Activated CD4-positive, alpha-beta T cell treated with anti-CD3 and anti-CD28 coated beads for 1 hour (primary cell): Measurements from ENCODE around the gene SZT2.
"Not testable (repeated sequence)": the region's sequence is repeated elsewhere in the genome, so short reads cannot be mapped to it uniquely, and the experiment has no call there.

ENCODE experiments used
- DNase-seq: peaks from one replicate; pipeline ENCODE4 v3.0.0-alpha.2; 2020

The SZT2 gene

DNA sequence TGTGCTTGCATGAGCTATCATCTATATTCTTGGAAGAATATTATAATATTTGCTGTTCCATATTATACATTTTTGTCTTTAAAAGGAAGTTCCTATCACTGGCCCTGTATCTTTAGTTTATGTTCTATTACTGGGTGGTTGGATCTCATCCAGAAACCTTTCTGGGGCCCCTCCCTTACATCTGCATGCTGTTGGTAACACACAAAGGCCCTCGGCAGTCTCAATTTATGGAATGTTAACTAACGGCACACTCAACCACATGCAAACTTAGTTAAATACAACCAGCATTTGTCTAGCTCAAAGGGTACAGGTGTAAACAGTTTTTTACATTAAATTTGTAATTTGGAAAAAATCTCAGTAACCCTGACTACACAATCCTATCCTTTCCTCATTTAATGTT lies 73.8 kb downstream of the SZT2 start:
- no peak for DNase-seq

DNA sequence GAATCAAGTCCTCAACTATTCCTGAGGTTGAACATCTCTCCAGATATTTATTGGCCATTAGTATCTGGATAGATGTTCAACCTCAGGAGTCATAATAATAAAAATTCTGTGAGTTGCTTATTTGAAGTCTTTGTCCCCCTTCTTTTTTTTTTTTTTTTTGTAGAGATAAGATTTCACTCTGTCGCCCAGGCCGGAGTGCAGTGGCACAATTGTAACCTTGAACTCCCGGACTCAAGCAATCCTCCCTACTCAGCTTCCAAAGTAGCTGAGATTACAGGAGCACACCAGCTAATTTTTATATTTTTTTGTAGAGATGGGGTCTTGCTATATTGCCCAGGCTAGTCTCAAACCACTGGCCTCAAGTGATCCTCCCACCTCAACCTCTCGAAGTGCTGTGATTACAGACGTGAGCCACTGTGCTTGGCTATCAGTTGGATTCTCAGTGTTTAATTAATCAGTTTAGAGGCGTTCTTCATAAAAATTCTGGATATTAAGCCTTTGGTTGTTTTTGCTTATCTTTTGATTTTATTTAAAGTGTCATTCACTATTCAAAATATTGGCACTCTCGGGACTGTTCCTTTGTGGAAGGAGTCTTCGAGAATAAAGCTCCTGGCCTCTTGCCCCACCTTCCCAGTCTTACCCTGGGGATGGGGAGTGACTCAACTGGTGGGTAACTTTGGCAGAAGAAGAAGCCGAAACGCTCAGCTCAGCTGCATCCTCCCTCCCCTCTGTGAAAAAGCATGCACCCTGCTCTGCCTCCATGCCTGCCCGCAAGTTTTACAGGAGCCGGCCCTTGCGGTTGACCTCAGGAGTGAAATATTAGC lies 75.2 kb downstream of the SZT2 start:
- no peak for DNase-seq

DNA sequence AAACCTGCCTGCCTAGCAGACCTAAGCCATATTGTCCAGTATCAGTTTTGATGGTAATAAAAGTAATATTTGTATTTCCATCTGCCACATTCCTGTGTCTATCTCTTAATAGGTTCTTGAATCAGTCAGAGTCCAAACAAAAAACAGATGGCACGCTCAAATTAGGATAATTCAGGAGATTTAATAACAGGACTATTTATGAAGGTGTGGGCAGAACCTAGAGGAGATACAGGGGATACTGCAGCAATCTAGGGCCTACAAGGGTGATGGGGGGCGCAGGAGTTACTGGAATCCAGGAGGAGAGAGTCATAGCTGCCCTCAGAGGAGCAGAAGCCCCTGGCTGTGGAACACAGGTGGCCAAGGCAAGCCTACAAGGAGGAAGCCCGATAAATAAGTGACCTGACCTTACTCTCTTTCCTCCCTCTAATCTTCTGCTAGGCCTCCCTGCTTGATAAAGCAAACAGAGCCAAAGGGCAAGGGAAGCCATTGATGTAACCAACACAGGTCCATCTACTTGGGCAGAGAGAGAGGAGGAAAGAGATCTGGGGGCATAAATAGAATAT lies 75.9 kb downstream of the SZT2 start:
- DNase-seq, result no peak

DNA sequence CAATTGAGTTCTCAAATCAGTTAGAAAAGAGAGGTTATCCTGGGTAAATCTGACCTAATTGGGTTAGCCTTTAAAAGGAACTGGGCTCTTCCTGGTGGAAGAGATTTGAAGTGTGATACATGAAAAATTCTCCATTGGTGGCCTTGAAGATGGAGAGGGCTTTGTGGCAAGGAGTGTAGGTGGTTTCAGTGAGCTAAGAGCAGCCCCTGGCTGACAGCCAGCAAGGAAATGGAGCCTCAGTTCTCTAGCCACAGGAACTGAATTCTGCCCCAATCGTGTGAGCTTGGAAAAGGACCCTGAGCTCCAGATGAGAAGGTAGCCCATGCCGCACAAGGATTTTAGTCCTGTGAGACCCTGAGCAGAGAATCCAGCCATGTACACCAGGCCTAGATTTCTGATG lies 76.7 kb downstream of the SZT2 start:
- DNase-seq, result no peak

DNA sequence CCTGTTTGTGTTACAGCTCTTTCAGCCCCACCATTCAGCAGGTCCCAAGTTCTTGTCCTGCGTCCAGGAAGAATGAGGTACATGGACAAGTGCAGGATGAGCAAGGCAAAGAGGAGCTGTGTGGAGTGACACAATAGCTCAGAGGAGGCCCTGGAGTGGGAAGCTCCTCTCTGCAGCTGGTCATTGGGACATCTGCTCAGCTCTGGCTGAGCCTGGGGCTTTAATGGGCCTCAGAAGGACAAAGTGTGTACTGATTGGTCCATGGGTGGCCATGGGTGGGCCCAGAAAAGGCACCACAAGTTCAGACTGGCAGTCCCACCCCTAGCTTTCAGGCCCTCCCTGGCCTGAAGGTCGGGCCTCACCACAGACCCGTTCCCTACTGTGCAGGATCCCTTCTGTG lies 78.7 kb downstream of the SZT2 start:
- no peak for DNase-seq

DNA sequence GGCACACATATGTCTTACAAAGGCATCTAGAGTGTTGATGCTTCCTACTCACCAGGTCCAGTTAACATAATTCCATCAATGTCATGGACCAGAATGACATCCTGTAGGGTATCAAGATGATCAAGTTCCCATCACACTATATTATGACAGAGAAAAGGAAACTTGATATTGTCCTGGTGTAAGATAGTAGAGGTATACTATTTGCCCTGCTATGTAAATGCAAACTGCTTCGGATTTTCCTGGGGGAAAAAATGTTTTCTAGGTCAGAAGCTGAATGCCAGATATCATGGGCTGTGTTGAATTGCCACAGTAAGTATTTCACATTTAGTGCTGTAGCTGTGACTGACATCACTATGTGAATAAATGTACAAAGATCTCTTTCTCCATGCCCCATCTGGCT lies 80.2 kb downstream of the SZT2 start:
- no peak for DNase-seq

DNA sequence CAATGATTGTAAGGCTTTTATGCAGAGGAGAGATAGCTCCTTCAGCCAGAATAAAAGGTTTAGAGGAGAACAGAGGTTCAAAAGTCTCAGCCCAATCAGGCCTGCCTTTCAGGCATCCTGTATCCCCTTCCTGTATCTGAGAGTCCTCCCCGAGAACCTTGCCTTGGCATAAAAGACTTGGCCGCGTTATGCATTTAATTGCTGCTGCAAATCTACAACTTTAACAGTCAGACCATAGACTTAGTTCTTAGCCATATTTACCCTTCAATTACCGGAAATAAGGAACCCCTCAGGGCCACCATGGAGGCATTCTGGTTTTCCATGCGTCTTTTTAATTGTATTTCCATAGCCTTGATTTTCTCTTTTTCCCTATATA lies 82.4 kb downstream of the SZT2 start:
- no peak for DNase-seq

DNA sequence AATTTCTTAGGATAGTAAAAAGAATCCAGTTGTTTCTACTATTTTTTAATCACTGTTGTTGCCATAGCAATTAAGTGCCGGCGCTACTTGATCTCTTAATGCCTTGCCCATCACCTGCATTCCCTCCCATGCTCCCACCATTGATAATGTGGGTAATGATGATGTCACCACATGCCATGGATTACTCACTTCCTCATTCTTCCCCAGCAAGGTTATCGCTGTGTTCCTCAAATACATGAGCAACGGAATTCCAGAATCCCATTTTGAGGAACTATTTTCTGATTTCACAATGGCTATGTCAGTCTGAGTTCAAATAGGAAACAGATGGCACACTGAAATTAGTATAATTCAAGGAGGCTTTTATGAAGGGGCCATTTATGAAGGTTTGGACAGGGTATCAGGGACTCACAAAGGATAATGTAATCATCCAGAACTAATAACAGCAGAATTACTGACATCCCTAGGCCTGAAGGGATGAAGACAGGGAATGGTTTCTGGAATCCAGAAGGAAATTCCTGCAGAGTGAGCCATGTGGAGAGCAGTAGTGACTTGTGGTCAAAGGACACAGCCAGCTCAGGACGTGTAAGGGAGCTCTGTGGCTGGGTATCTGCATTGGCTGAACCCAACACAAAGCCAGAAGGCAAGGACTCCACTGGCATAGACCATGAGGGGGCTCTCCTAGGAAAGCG lies 82.9 kb downstream of the SZT2 start:
- DNase-seq, result not testable (repeated sequence)

DNA sequence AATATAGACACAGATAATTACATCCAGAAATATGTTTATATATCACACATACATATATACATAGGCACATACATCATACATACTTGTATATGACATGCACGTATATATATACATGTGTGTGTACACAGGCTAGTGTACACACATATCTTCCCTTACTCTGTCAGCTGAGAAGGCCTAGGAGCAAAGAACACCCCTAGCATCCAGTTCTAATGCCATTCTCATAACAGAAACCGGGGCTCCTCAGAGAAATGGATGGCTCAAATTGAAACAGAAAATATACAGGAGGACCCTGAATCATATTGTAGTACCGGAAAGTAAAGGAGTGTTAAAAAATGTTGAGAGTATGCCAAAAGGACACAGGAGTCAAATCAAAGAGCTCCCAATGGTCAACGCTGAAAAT lies 83.8 kb downstream of the SZT2 start:
- DNase-seq, result no peak

DNA sequence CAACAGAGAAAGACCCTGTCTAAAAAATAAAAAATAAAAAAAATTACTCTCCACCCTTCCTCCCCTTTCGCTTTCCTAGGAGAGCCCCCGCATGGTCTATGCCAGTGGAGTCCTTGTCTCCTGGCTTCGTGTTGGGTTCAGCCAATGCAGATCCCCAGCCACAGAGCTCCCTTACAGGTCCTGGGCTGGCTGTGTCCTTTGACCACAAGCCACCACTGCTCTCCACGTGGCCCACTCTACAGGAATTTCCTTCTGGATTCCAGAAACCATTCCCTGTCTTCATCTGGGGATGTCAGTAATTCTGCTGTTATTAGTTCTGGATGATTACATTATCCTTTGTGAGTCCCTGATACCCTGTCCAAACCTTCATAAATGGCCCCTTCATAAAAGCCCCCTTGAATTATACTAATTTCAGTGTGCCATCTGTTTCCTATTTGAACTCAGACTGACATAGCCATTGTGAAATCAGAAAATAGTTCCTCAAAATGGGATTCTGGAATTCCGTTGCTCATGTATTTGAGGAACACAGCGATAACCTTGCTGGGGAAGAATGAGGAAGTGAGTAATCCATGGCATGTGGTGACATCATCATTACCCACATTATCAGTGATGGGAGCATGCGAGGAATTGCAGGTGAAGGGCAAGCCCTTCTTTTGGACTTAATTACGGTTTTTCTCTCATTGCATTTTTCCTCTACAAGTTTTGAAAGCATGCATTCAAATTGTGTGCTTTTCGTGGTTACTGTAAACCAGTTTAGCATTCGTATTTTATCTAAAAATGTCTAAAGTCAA lies 86.1 kb downstream of the SZT2 start:
- not testable (repeated sequence) for DNase-seq

DNA sequence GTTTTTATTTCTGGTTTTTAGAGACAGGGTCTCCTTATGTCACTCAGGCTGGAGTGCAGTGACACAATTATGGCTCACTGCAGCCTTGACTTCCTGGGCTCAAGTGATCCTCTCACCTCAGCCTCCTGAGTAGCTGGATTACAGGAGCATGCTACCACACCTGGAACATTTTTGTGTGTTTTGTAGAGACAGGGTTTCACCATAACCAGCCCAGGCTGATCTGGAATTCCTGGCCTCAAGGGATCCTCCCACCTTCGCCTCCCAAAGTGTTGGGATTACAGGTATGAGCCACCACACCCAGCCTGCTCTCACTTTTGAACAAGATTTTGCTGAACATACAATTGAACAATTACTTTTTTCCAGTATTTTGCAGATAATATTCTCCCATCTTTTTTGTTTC lies 88.0 kb downstream of the SZT2 start:
- no peak for DNase-seq

DNA sequence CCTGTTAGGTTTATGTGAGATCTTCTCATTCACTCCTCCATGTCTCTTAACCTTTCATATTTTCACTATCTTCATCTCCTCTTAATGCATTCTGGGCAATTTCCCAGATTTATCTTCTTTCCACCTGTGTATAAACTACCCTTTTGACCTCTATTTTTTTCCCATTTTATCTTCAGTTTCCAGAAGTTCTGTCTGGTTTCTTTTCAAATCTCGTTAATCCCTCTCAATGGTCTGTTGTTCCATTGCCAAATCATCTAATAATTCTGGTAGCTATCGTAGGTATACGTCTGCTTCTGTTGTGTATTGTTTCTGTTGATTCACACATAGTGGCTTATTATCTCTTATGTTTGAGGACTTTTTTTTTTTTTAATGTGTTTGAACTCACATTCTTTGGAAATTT lies 89.7 kb downstream of the SZT2 start:
- DNase-seq, result no peak

DNA sequence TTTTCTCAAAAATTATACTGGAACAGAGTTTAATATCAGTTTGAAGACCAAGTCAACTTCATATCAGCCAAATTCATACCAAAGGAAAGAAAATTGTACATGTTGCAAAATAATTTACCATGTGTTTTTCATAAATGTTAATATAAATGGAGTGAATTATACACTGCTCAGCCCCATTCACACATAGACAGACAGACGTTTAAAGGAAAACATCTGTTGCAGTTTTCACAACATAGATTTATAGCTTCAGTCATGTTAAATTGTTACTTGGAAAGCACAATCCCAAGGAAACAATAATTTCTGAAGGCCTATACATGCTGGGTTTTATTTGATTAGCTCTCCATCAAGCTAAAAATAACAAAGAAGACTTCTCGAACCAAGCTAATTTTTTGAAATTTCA lies 91.8 kb downstream of the SZT2 start:
- DNase-seq, result no peak

DNA sequence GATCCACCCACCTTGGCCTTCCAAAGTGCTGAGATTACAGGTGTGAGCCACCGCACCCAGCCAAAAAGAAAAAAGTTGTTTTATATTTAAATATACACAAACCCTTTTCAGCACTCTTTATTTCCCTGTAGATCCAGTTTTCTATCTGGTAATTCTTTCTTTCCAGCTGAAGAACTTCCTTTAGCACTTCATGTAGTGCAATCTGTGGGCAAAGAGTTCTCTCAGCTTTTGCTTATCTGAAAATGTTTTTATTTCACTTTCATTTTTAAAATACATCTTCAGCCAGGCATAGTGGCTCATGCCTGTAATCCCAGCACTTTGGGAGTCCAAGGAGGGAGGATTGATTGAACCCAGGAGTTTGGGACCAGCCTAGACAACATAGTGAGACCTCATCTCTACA lies 92.5 kb downstream of the SZT2 start:
- DNase-seq, result no peak

DNA sequence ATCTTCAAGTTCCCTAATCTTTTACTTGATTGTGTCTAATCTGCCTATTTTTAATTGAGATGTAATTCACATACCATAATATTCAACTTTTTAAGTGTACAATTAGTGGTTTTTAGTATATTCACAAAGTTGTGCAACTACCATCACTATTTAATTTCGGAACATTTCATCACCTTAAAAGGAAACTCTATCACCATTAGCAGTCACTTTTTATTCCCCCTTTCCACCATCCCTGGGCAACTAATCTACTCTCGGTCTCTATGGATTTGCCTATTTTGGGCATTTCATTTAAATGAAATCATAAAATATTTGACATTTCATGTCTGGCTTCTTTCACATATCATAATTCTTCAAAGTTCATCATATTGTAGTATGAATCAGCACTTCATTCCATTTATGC lies 94.7 kb downstream of the SZT2 start:
- DNase-seq, result no peak

DNA sequence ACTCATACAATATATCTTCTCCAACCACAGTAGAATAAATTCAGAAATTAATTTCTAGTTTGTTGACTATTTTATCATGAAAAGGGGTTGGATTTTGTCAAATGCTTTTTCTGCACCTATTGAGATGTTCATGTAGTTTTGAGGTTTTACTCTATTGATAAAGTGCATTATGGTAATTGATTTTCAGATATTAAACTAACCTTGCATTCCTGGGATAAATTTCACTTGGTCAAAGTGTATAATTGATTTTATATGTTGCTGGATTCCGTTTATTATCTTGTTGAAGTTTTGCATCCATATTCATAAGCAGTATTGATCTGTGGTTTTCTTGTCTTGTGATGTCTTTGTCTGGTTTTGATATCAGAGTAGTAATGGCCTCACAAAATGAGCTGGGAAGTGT lies 98.5 kb downstream of the SZT2 start:
- no peak for DNase-seq

DNA sequence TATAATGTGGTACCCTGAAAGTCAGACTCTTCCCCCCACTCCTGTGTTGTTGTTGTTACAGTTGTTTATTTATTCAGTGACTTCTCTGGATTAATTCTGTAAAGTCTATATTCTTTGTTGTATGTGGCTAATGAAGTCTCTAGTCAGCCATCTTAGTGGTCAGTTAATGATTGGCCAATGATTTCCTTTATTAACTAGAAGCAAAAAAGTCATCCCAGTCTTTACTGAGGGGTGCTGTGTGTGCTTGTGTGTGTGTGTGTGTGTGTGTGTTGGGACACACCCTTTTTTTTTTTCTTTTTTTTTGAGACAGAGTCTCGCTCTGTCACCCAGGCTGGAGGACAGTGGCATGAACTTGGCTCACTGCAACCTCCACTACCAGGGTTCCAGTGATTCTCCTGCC lies 101.4 kb downstream of the SZT2 start:
- DNase-seq, result no peak

DNA sequence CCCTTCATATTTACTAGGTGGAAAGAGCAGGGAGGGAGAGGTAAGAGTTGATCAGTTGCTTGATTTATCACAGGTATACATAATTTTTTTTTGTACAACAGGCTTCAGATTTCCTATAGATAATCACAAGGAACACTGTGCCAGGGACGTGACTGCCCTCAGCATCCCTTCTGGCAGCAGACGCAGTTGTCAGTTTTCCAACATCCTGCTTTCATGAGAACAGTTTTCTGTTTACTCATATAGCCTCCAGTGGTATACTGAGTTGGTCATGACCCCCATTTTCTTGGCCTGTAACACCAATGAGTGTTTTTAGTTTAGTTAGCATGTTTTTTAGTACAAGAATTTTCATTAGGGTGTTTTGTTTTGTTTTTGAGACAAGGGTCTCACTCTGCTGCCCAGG lies 103.1 kb downstream of the SZT2 start:
- DNase-seq, result no peak

DNA sequence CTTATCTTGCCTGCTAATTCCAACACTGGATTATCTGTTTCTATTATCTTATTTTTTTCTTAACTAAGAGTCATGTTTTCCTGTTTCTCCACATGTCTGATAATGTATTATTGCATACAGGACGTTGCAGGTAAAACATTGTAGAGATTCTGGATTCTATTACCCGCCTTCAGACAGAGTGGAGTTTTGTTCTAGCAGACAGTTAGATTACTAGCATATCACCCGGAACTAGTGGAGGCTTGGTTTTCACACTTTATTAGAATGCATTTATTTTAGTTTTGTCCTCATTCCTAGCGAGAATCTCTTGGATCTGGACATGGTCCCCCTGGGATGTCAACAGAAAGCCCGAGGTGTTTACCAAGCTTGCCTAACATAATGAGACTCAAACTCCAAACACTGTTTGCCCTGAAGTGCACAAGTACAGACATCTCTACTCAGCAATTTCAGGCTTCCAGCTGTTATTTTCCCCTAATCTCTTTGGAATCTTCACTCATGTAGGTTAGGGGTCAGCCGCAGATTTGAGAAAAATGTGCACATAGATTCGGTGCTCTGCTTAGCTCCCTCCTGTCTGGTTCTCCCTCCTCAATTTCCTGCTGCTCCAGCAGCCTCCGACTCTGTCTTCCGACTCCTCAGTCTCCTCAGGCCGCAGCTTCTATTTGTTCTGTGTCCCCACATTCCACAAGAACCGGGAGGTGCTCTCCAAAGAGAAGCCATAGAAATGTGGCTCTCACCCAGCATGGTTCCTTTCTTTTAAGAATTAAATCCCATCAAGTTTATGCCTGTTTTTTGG lies 104.2 kb downstream of the SZT2 start:
- no peak for DNase-seq

DNA sequence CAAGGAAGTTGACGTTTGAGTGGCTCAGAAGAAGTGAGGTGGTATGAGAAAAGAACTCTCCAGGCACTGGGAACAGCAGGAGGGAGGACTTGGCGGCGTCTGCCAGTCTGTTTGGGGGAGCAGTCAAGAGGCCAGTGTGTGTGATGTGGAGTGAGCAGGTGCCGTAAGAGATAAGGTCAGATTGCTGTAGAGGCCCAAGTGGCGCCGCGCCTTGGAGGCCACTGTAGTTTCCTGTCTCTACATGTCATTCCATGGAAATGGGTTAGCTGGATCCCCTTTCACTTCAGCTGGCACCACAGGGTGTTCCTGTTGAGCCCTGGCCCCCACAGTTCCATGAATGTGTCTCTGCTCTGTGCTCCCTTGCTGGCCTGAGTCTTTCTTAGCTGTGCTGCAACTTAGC lies 105.5 kb downstream of the SZT2 start:
- no peak for DNase-seq

DNA sequence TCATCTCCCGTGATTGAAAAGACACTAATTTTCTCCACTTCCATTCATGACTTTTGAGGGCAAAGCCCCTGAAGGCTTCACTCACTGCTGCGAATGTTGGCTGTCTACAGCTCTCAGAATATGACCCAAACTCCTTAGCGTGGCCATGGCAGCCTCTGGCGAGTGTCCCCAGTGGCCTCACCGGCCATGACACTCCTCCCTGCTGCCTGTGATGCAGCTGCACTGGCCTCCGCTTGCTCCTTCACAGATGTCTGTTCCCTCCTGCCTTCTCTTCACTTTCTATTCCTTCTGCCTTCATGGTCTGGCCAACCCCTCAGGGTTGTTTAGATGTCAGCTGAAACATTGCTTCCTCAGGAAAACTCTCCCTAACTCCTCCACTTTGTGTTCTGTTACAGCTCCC lies 110.2 kb downstream of the SZT2 start:
- DNase-seq, result no peak

DNA sequence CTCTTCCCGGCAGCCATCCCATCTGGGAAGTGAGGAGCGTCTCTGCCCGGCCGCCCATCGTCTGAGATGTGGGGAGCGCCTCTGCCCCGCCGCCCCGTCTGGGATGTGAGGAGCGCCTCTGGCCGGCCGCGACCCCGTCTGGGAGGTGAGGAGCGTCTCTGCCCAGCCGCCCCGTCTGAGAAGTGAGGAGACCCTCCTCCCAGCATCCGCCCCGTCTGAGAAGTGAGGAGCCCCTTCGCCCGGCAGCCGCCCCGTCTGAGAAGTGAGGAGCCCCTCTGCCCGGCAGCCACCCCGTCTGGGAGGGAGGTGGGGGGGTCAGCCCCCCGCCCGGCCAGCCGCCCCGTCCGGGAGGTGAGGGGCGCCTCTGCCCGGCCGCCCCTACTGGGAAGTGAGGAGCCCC lies 112.1 kb downstream of the SZT2 start:
- not testable (repeated sequence) for DNase-seq

DNA sequence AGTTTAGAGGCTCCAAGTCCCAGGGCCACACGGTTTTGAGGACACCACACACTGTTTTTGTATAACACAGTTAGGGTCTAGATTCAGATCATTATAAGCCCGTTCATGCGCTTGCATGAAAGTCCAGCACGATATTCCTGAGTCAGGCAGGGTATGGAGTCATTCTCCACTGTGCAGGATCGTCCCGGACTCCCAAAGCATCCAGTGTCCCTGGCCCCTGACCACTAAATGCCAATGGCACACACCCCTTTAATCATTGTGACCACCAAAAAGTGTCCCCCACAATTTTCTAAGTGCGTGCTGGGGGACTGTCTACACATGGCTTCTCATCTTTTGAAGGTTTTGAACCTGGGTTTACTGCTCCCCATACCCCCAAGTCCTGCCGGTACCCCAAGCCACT lies 113.8 kb downstream of the SZT2 start:
- DNase-seq, result no peak
